WTC11 (cell line): ENCODE data around the gene MINDY1.

Experiments
- E2F1 ChIP-seq: sonication (generic); formaldehyde crosslinking; IDR thresholded peaks from 2 replicates; pipeline ENCODE4 v1.8.0; 2022; ENCODE audit warnings: mild to moderate bottlenecking, missing genetic modification reagents
- FOXP1 ChIP-seq: sonication (generic); formaldehyde crosslinking; IDR thresholded peaks from 2 replicates; pipeline ENCODE4 v1.8.0; 2022; ENCODE audit warnings: missing genetic modification reagents, mild to moderate bottlenecking, moderate library complexity, borderline replicate concordance
- NR1H2 ChIP-seq: sonication (generic); formaldehyde crosslinking; IDR thresholded peaks from 2 replicates; pipeline ENCODE4 v1.9.0; 2021; ENCODE audit warnings: mild to moderate bottlenecking, moderate library complexity, missing genetic modification reagents
- SMAD3 ChIP-seq: sonication (generic); formaldehyde crosslinking; IDR thresholded peaks from 2 replicates; pipeline ENCODE4 v1.8.0; 2022; ENCODE audit warnings: missing genetic modification reagents, mild to moderate bottlenecking, borderline replicate concordance
- USF1 ChIP-seq: sonication (generic); formaldehyde crosslinking; IDR thresholded peaks from 2 replicates; pipeline ENCODE4 v1.8.0; 2022; ENCODE audit warnings: mild to moderate bottlenecking, missing genetic modification reagents
- ZNF396 ChIP-seq: fragments of 250-450 bp; sonication (Bioruptor Pico); IDR thresholded peaks from 2 replicates; pipeline ENCODE4 v1.8.0; 2021; ENCODE audit warnings: mild to moderate bottlenecking, moderate library complexity, borderline replicate concordance
- TF ChIP-seq, protein P1 (sequence below): sonication (generic); formaldehyde crosslinking; IDR thresholded peaks from 2 replicates; pipeline ENCODE4 v1.8.1; 2023; ENCODE audit warnings: mild to moderate bottlenecking, missing genetic modification reagents, moderate library complexity
- TF ChIP-seq, protein P2 (sequence below): sonication (generic); formaldehyde crosslinking; IDR thresholded peaks from 2 replicates; pipeline ENCODE4 v1.8.0; 2022; ENCODE audit warnings: mild to moderate bottlenecking, missing genetic modification reagents
- TF ChIP-seq, protein P3 (sequence below): fragments of 200-600 bp; IDR thresholded peaks from 2 replicates; pipeline ENCODE4 v1.8.0; 2022; ENCODE audit warnings: antibody characterized with exemption

GRCh38 chr1:151024540-151025146 is 17.9 kb upstream of the MINDY1 start:
- TF ChIP-seq, protein P1, sequence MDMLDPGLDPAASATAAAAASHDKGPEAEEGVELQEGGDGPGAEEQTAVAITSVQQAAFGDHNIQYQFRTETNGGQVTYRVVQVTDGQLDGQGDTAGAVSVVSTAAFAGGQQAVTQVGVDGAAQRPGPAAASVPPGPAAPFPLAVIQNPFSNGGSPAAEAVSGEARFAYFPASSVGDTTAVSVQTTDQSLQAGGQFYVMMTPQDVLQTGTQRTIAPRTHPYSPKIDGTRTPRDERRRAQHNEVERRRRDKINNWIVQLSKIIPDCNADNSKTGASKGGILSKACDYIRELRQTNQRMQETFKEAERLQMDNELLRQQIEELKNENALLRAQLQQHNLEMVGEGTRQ, result no peak
- TF ChIP-seq, protein P2, sequence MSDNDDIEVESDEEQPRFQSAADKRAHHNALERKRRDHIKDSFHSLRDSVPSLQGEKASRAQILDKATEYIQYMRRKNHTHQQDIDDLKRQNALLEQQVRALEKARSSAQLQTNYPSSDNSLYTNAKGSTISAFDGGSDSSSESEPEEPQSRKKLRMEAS, result no peak
- TF ChIP-seq, protein P3, sequence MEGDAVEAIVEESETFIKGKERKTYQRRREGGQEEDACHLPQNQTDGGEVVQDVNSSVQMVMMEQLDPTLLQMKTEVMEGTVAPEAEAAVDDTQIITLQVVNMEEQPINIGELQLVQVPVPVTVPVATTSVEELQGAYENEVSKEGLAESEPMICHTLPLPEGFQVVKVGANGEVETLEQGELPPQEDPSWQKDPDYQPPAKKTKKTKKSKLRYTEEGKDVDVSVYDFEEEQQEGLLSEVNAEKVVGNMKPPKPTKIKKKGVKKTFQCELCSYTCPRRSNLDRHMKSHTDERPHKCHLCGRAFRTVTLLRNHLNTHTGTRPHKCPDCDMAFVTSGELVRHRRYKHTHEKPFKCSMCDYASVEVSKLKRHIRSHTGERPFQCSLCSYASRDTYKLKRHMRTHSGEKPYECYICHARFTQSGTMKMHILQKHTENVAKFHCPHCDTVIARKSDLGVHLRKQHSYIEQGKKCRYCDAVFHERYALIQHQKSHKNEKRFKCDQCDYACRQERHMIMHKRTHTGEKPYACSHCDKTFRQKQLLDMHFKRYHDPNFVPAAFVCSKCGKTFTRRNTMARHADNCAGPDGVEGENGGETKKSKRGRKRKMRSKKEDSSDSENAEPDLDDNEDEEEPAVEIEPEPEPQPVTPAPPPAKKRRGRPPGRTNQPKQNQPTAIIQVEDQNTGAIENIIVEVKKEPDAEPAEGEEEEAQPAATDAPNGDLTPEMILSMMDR, result peak; percentile 67
- TF ChIP-seq USF1 (no peak), ZNF396 (no peak), NR1H2 (CRISPR knock-in tag) (no peak), FOXP1 (CRISPR knock-in tag) (no peak), SMAD3 (CRISPR knock-in tag) (no peak), E2F1 (CRISPR knock-in tag) (no peak)
